K562 (cell line): ENCODE measurements around the gene SLC2A9. TPM values are rescaled to one million over a fixed set of nuclear protein-coding genes. Genes with fewer than 3 reads are reported as not detected.

Source experiments
- ATAC-seq: fragments of 200-7000 bp; cut with Tn5 transposase; 3 replicates; pipeline ENCODE4 v1.9.1; 2020; ENCODE audit warnings: moderate library complexity
- BruUV-seq: library from RNA; stranded (reverse); fragments of 400-500 nt; replicated peaks from 2 replicates; lab custom pipeline; 2021; lab: Mats Ljungman, UMichigan
- CTCF ChIA-PET: fragments of 300-600 bp; formaldehyde crosslinking; extraction: SDS; loops from one replicate; lab custom pipeline; 2021; ENCODE audit warnings: low intra/inter-chr PET ratio; lab: Yijun Ruan, JAX
- POLR2A ChIA-PET: fragments of 300-600, 350-650 bp; sonication (Branson Sonifier 250); formaldehyde crosslinking; extraction: SDS; loops from one replicate; lab custom pipeline; 2021; ENCODE audit warnings: antibody characterized with exemption, inconsistent platforms; lab: Yijun Ruan, JAX
- DNase-seq, 4 experiments: peaks; one replicate each; pipeline versions ENCODE4 v3.0.0 to v3.0.0-alpha.2; 2011 to 2018; ENCODE audit warnings: low spot score in 3 of 4, mixed read lengths in 3 of 4; ENCODE audit errors: extremely low read depth in 1 of 4
- FAIRE-seq: peaks from 2 replicates; lab custom pipeline; 2011; peaks lifted over from hg19 to GRCh38; lab: Jason Lieb, UNC
- H2AFZ ChIP-seq: 2 replicates; pipeline ENCODE4 v1.6.0; 2011; ENCODE audit warnings: low read depth, low read length, control low read depth, inconsistent platforms
- H3K27ac ChIP-seq: fragments of 200-600 bp; 3 replicates; pipeline ENCODE4 v1.8.0; 2011; ENCODE audit warnings: low read depth, mild to moderate bottlenecking, control low read depth, inconsistent platforms, low read length, moderate library complexity, mixed read lengths; ENCODE audit errors: extremely low read depth
- H3K27me3 ChIP-seq, 2 experiments: fragments of 300-600 bp in 1 of 2; 2 replicates in 1 of 2; 3 replicates in 1 of 2; pipeline versions ENCODE4 v1.6.0 to v1.8.0; 2011; ENCODE audit warnings: inconsistent platforms in 2 of 2, low read length in 2 of 2, mild to moderate bottlenecking in 1 of 2, mixed read lengths in 1 of 2, moderate library complexity in 1 of 2; ENCODE audit not compliant: control insufficient read depth in 2 of 2, insufficient read depth in 2 of 2
- H3K36me3 ChIP-seq: fragments of 300-600 bp; 3 replicates; pipeline ENCODE4 v1.8.0; 2011; ENCODE audit warnings: mild to moderate bottlenecking, low read length, inconsistent platforms; ENCODE audit not compliant: control insufficient read depth, insufficient read depth
- H3K4me1 ChIP-seq, 2 experiments: fragments of 200-600 bp in 1 of 2; replicated peaks in 1 of 2; 2 replicates in 1 of 2; 3 replicates in 1 of 2; pipeline versions ENCODE4 v1.5.1 to v1.8.0; 2011; ENCODE audit warnings: inconsistent platforms in 2 of 2, low read length in 2 of 2, mild to moderate bottlenecking in 1 of 2, mixed read lengths in 1 of 2, moderate library complexity in 1 of 2; ENCODE audit not compliant: control insufficient read depth in 2 of 2, insufficient read depth in 2 of 2
- H3K4me2 ChIP-seq: 2 replicates; pipeline ENCODE4 v1.6.1; 2011; ENCODE audit warnings: low read length, control low read depth, inconsistent platforms, mixed read lengths; ENCODE audit not compliant: insufficient read depth
- H3K4me3 ChIP-seq: fragments of 200-600 bp; sonication (generic), shearing (Covaris generic); 2 replicates; pipeline ENCODE4 v1.5.1; 2016; ENCODE audit warnings: control low read depth, inconsistent platforms
- H3K79me2 ChIP-seq: fragments of 200-600 bp; 3 replicates; pipeline ENCODE4 v1.8.0; 2011; ENCODE audit warnings: low read length, inconsistent platforms; ENCODE audit not compliant: control insufficient read depth, insufficient read depth
- H3K9ac ChIP-seq, 2 experiments: 2 replicates each; pipeline versions ENCODE4 v1.6.0 to v1.6.1; 2011; ENCODE audit warnings: low read depth in 2 of 2, low read length in 2 of 2, control low read depth in 1 of 2, inconsistent platforms in 1 of 2, mild to moderate bottlenecking in 1 of 2, mixed read lengths in 1 of 2; ENCODE audit not compliant: insufficient read depth in 1 of 2
- H3K9me1 ChIP-seq: one replicate; pipeline ENCODE4 v1.6.0; 2011; ENCODE audit warnings: inconsistent platforms, mild to moderate bottlenecking, low read length, moderate library complexity; ENCODE audit not compliant: control insufficient read depth, insufficient read depth
- H3K9me3 ChIP-seq: replicated peaks from 2 replicates; pipeline ENCODE4 v1.5.1; 2011; ENCODE audit warnings: low read depth, low read length, inconsistent platforms; ENCODE audit not compliant: control insufficient read depth, insufficient read depth
- H4K20me1 ChIP-seq: replicated peaks from 2 replicates; pipeline ENCODE4 v1.6.1; 2011; ENCODE audit warnings: low read length, inconsistent platforms, mixed read lengths; ENCODE audit not compliant: control insufficient read depth, insufficient read depth
- ATF3 ChIP-seq, 2 experiments: fragments of 450-650 bp in 1 of 2; sonication (generic) in 1 of 2; formaldehyde crosslinking in 1 of 2; IDR thresholded peaks in 1 of 2; conservative IDR thresholded peaks in 1 of 2; 2 replicates each; pipeline versions ENCODE4 v1.6.1 to v1.8.1; 2016 to 2023; ENCODE audit warnings: mild to moderate bottlenecking in 2 of 2, moderate library complexity in 2 of 2, inconsistent platforms in 1 of 2, missing genetic modification reagents in 1 of 2
- BCOR ChIP-seq: fragments of 450-650 bp; IDR thresholded peaks from 2 replicates; pipeline ENCODE4 v1.6.1; 2016
- KDM1A ChIP-seq, 2 experiments: fragments of 450-650 bp; IDR thresholded peaks; 2 replicates each; pipeline ENCODE4 v1.6.1; 2016; ENCODE audit warnings: mild to moderate bottlenecking in 2 of 2
- NR2C1 ChIP-seq, 2 experiments: fragments of 450-650 bp; IDR thresholded peaks; 2 replicates each; pipeline ENCODE4 v1.6.1; 2017; ENCODE audit warnings: mild to moderate bottlenecking in 2 of 2, antibody characterized with exemption in 1 of 2, inconsistent platforms in 1 of 2, missing compliant biosample characterization in 1 of 2, missing genetic modification characterization in 1 of 2
- NR2C2 ChIP-seq, 2 experiments: fragments of 200-800 bp in 1 of 2; sonication (Bioruptor generic) in 1 of 2; sonication (generic) in 1 of 2; formaldehyde crosslinking in 1 of 2; IDR thresholded peaks; 2 replicates each; pipeline versions ENCODE4 v1.6.1 to v1.8.0; 2016 to 2022; ENCODE audit warnings: mild to moderate bottlenecking in 1 of 2, missing compliant biosample characterization in 1 of 2, missing genetic modification characterization in 1 of 2, missing genetic modification reagents in 1 of 2
- RBM25 ChIP-seq: fragments of 200-400 bp; formaldehyde crosslinking; IDR thresholded peaks from 2 replicates; pipeline ENCODE4 v1.6.1; 2018; ENCODE audit warnings: low read length, low read depth, moderate library complexity; ENCODE audit not compliant: severe bottlenecking
- RCOR1 ChIP-seq, 2 experiments: IDR thresholded peaks; 2 replicates each; pipeline ENCODE4 v1.6.1; 2012; ENCODE audit warnings: low read depth in 2 of 2, low read length in 2 of 2, borderline replicate concordance in 1 of 2, improper control_type of control experiment in 1 of 2
- TAF9B ChIP-seq: fragments of 450-650 bp; IDR thresholded peaks from 2 replicates; pipeline ENCODE4 v1.6.1; 2018; ENCODE audit warnings: mild to moderate bottlenecking; ENCODE audit not compliant: partially characterized antibody
- ZFP36 ChIP-seq: fragments of 150-350 bp; IDR thresholded peaks from 2 replicates; pipeline ENCODE4 v1.6.1; 2018; ENCODE audit warnings: low read length, low read depth; ENCODE audit not compliant: partially characterized antibody
- ZNF395 ChIP-seq: fragments of 200-800 bp; sonication (Bioruptor generic); IDR thresholded peaks from 2 replicates; pipeline ENCODE4 v1.6.1; 2017; ENCODE audit warnings: missing genetic modification characterization, missing compliant biosample characterization
- WGBS: fragments of 100-300 bp; shearing (Covaris generic); methylation state at CpG from one replicate; pipeline ENCODE4 v1.1.6; 2016; ENCODE audit warnings: low coverage, mixed read lengths; ENCODE audit not compliant: insufficient coverage; ENCODE audit errors: missing lambda C conversion rate; 5-methylcytosine and 5-hydroxymethylcytosine counted together
- in situ Hi-C: fragments of 300-500 bp; cut with MboI; formaldehyde crosslinking; loops from 4 replicates; pipeline ENCODE4 v1.15.0; 2018; ENCODE audit warnings: inconsistent platforms, mixed read lengths
- intact Hi-C: fragments of 100-400 bp; cut with micrococcal nuclease; formaldehyde crosslinking; loops from 2 replicates; pipeline ENCODE4 v1.14.2; 2022
- polyA plus RNA-seq, 8 experiments: library from polyadenylated mRNA; depleted of rRNA in 4 of 8; stranded (reverse) in 5 of 8; unstranded in 3 of 8; fragments of >200 nt; fragmentation: Nextera tagmentation in 2 of 8; fragmentation: Illumina TruSeq in 1 of 8; extraction: Ambion mirVana in 2 of 8; extraction: Trizol in 1 of 8; gene quantifications; 2 replicates each; pipeline versions ENCODE4 v1.2.1 to v1.2.3, GENCODE V29; 2011 to 2014; ENCODE audit warnings: inconsistent platforms in 1 of 8, missing spikeins in 1 of 8
- total RNA-seq, 7 experiments: library from RNA; depleted of rRNA in 6 of 7; stranded (reverse); fragments of >200 nt in 6 of 7; fragmentation: Illumina TruSeq in 2 of 7; extraction: Trizol in 2 of 7; gene quantifications; 2 replicates each; pipeline versions ENCODE4 v1.2.1 to v1.2.3, GENCODE V29; 2011 to 2021; ENCODE audit warnings: low replicate concordance in 1 of 7

SLC2A9 gene
- total and polyA plus RNA-seq, 9 of the 15 experiments (the other 6 are each of a cell fraction or from before 2014, with no cell fraction given): 0.15 to 1.9 (median 0.76) TPM

GRCh38 chr4:10034612-10035104 lies 13.4 kb upstream of the SLC2A9 start:
- Histone ChIP-seq H3K9me3 (no peaks in the 10 kb centered on the region), H3K9ac (no peak overlapping the region), H3K36me3 (no peaks in the 10 kb centered on the region), H3K27me3 (peaks cover 18 to 53% of the 10 kb centered on the region in 2 experiments; a peak in 4 of 5 replicates), H3K4me2 (no peak overlapping the region), H3K79me2 (no peaks in the 10 kb centered on the region), H3K27ac (no peak overlapping the region), H3K4me1 (peaks cover 7 to 14% of the 10 kb centered on the region in 2 experiments; a peak in 4 of 5 replicates), H3K9me1 (no peaks in the 10 kb centered on the region), H2AFZ (no peak overlapping the region), H3K4me3 (no peak overlapping the region), H4K20me1 (no peaks in the 10 kb centered on the region; the same call in 1 of the 2 replicates)
- CTCF ChIA-PET: no interaction called here
- 7% methylated on average over 5 of the region's 5 CpGs for WGBS
- POLR2A ChIA-PET: no interaction called here
- intact Hi-C loops (no loop called here), in situ Hi-C loops (no loop called here)
- ATAC-seq: no peak
- no peak for DNase-seq
- no peak for TF ChIP-seq NR2C2 (CRISPR knock-in tag; IDR thresholded peaks at IDR 0.05)
- TF ChIP-seq NR2C2 (tag; IDR thresholded peaks at IDR 0.05): peak; percentile 40
- TF ChIP-seq NR2C1 (IDR thresholded peaks at IDR 0.05): no peak
- peak; percentile 71 for TF ChIP-seq NR2C1 (tag; IDR thresholded peaks at IDR 0.05)
- TF ChIP-seq RCOR1 (IDR thresholded peaks at IDR 0.05; ENCODE audit: borderline replicate concordance in 1 of 2, low read depth in 2 of 2, low read length in 2 of 2): 0 out of 4 replicates have a peak, but pooled peaks of 1 of the 2 experiments have one; percentile 8
- TF ChIP-seq RBM25: peak; percentile 93
- no peak for TF ChIP-seq ATF3 (IDR thresholded peaks at IDR 0.05)
- no peak for TF ChIP-seq ATF3 (CRISPR knock-in tag; conservative IDR thresholded peaks at IDR 0.05)
- TF ChIP-seq BCOR: peak; percentile 75
- TF ChIP-seq KDM1A (IDR thresholded peaks at IDR 0.05): peak; percentile 15; a peak in 1 of 4 replicates
- TF ChIP-seq ZNF395 (CRISPR knock-in tag): no peak
- TF ChIP-seq TAF9B: no peak
- peak; percentile 79 for TF ChIP-seq ZFP36
- BruUV-seq: no TSS peak
- FAIRE-seq: no peak
